Measurements from ENCODE around the gene TRH. TPM values are rescaled to one million over a fixed set of nuclear protein-coding genes. Genes with fewer than 3 reads are reported as not detected.

TRH gene
- total RNA-seq, 1 donor from 2014 or later: not detected

DNA sequence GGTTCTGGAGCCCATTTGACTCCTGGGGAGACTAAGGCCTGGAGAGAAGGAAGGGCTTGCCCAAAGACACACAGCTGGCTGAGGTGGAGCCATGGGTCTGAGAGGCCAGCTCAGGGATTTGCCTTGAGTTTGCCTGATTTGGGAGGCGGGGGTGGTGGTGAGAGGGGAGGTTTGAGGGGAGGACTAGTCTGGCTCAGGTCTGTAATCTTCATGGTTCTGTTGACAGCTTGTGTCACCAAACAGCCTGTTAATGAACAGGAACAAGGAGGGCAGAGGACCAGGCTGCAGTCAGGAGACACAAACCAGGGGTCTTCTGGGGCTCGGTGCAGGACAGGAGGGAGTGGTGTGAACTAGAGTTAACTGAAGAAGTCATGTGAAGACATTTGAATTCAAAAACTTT, 3.6 kb downstream of the TRH start:
- H3K27ac Mint-ChIP-seq (ENCODE audit: unreplicated experiment): no peak overlapping the region
- H3K27me3 Mint-ChIP-seq (ENCODE audit: low read depth): peaks cover 81% of the 10 kb centered on the region
- H3K36me3 Mint-ChIP-seq (ENCODE audit: low read depth): peaks cover 1% of the 10 kb centered on the region
- H3K9me3 Mint-ChIP-seq (ENCODE audit: low read depth): no peaks in the 10 kb centered on the region
- H3K4me1 Mint-ChIP-seq (ENCODE audit: low read depth): peaks cover 11% of the 10 kb centered on the region
- no peak for TF ChIP-seq CTCF (IDR thresholded peaks at IDR 0.05)
- no peak overlapping the region for H3K4me3 Mint-ChIP-seq (ENCODE audit: unreplicated experiment)
- DNase-seq (ENCODE audit: low spot score): no peak

DNA sequence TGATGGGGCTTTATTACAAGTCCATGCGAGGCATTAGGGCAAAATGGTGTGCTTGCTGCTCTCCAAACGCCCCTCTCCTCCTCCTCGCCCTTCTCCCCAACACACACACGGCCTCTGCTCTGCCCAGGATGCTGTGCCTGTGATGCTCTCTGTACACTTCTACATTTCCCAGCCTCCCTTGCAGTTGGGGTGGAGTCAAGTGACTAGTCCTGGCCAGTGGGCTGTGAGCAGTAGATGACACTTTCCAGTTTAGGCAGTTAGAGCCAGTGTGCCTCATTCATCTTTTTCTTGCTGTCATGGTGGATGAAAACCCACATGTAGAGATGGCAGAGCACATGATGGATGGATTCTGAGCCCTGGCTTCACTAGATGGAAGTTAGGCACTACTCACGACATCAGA, 5.4 kb downstream of the TRH start:
- Mint-ChIP-seq H3K27me3 (ENCODE audit: low read depth) (peaks cover 77% of the 10 kb centered on the region), H3K4me1 (ENCODE audit: low read depth) (peaks cover 11% of the 10 kb centered on the region), H3K27ac (ENCODE audit: unreplicated experiment) (no peak overlapping the region), H3K36me3 (ENCODE audit: low read depth) (peaks cover 1% of the 10 kb centered on the region), H3K9me3 (ENCODE audit: low read depth) (no peaks in the 10 kb centered on the region), H3K4me3 (ENCODE audit: unreplicated experiment) (no peak overlapping the region)
- no peak for DNase-seq (ENCODE audit: low spot score)
- no peak for TF ChIP-seq CTCF (IDR thresholded peaks at IDR 0.05)

DNA sequence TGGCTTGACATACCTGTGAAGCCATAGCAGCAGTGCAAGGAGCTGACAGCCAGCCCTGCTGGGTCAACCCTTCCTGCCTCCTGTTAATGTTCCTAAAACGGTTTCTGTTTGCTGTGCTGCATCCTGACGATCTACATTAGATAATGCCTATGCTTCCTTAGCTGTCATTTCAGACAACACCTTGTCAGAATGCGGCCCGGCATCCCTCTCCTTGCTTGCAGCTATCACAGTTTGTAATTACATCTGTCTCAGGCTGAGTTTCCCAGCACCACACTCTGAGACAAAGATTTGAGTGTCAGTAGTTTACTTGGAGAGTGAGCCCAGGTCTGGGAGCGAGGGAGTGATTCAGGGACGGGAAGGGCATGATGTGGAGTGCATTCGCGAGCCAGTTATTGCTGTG, 9.0 kb downstream of the TRH start:
- DNase-seq (ENCODE audit: low spot score): no peak
- H3K27me3 Mint-ChIP-seq (ENCODE audit: low read depth): peaks cover 57% of the 10 kb centered on the region
- H3K4me1 Mint-ChIP-seq (ENCODE audit: low read depth): no peaks in the 10 kb centered on the region
- no peaks in the 10 kb centered on the region for H3K9me3 Mint-ChIP-seq (ENCODE audit: low read depth)
- no peaks in the 10 kb centered on the region for H3K36me3 Mint-ChIP-seq (ENCODE audit: low read depth)
- no peak overlapping the region for H3K4me3 Mint-ChIP-seq (ENCODE audit: unreplicated experiment)
- TF ChIP-seq CTCF (IDR thresholded peaks at IDR 0.05): no peak
- no peak overlapping the region for H3K27ac Mint-ChIP-seq (ENCODE audit: unreplicated experiment)

GRCh38 chr3:129984125-129984524, 9.6 kb downstream of the TRH start:
- TF ChIP-seq CTCF (IDR thresholded peaks at IDR 0.05): no peak
- Mint-ChIP-seq H3K9me3 (ENCODE audit: low read depth) (no peaks in the 10 kb centered on the region), H3K27ac (ENCODE audit: unreplicated experiment) (no peak overlapping the region), H3K4me3 (ENCODE audit: unreplicated experiment) (no peak overlapping the region), H3K36me3 (ENCODE audit: low read depth) (no peaks in the 10 kb centered on the region), H3K27me3 (ENCODE audit: low read depth) (peaks cover 52% of the 10 kb centered on the region), H3K4me1 (ENCODE audit: low read depth) (no peaks in the 10 kb centered on the region)
- no peak for DNase-seq (ENCODE audit: low spot score)

GRCh38 chr3:129985113-129985512, 10.6 kb downstream of the TRH start:
- Mint-ChIP-seq H3K27ac (ENCODE audit: unreplicated experiment) (no peak overlapping the region), H3K4me1 (ENCODE audit: low read depth) (no peaks in the 10 kb centered on the region), H3K36me3 (ENCODE audit: low read depth) (no peaks in the 10 kb centered on the region), H3K9me3 (ENCODE audit: low read depth) (no peaks in the 10 kb centered on the region), H3K4me3 (ENCODE audit: unreplicated experiment) (no peak overlapping the region), H3K27me3 (ENCODE audit: low read depth) (peaks cover 50% of the 10 kb centered on the region)
- TF ChIP-seq CTCF (IDR thresholded peaks at IDR 0.05): no peak
- no peak for DNase-seq (ENCODE audit: low spot score)
